K562 (cell line): ENCODE results near the gene RRH. TPM values are rescaled to one million over a fixed set of nuclear protein-coding genes. Genes with fewer than 3 reads are reported as not detected.

ENCODE experiments used
- BMI1 ChIP-seq: fragments of 150-350 bp; IDR thresholded peaks from 2 replicates; pipeline ENCODE4 v1.6.1; 2014; ENCODE audit warnings: low read length
- CREM ChIP-seq: IDR thresholded peaks from 2 replicates; pipeline ENCODE4 v1.6.1; 2014; ENCODE audit warnings: antibody characterized with exemption, low read depth
- ELF4 ChIP-seq: fragments of 450-650 bp; formaldehyde crosslinking; IDR thresholded peaks from 2 replicates; pipeline ENCODE4 v1.4.0; 2022; ENCODE audit warnings: missing genetic modification characterization
- ESRRB ChIP-seq: fragments of 250-450 bp; sonication (Bioruptor Pico); IDR thresholded peaks from 2 replicates; pipeline ENCODE4 v1.5.0; 2020; ENCODE audit warnings: mild to moderate bottlenecking, moderate library complexity, borderline replicate concordance
- FUS ChIP-seq: fragments of 200-400 bp; formaldehyde crosslinking; optimal IDR thresholded peaks from 2 replicates; pipeline ENCODE3; 2017; ENCODE audit warnings: low read depth, low read length
- GTF2F1 ChIP-seq: IDR thresholded peaks from 2 replicates; pipeline ENCODE4 v1.6.1; 2011; ENCODE audit warnings: low read depth, low read length, improper control_type of control experiment
- HMG20B ChIP-seq: fragments of 250-450 bp; sonication (Bioruptor Pico); IDR thresholded peaks from 2 replicates; pipeline ENCODE4 v1.5.0; 2021; ENCODE audit warnings: mild to moderate bottlenecking
- HMGN3 ChIP-seq: IDR thresholded peaks from 2 replicates; pipeline ENCODE4 v1.6.1; 2011; ENCODE audit warnings: borderline replicate concordance, low read depth, mild to moderate bottlenecking, mixed read lengths, low read length; ENCODE audit not compliant: insufficient read length; ENCODE audit errors: extremely low read depth
- HNRNPUL1 ChIP-seq: fragments of 200-400 bp; formaldehyde crosslinking; IDR thresholded peaks from 2 replicates; pipeline ENCODE4 v1.6.1; 2017; ENCODE audit warnings: low read length
- KLF6 ChIP-seq: fragments of 250-450 bp; sonication (Bioruptor Pico); IDR thresholded peaks from 2 replicates; pipeline ENCODE4 v1.4.0; 2020; ENCODE audit warnings: mild to moderate bottlenecking, moderate library complexity, borderline replicate concordance
- LCOR ChIP-seq: sonication (generic); formaldehyde crosslinking; IDR thresholded peaks from 2 replicates; pipeline ENCODE4 v1.8.0; 2022; ENCODE audit warnings: mild to moderate bottlenecking, missing genetic modification reagents
- MED1 ChIP-seq: sonication (generic); formaldehyde crosslinking; IDR thresholded peaks from 2 replicates; pipeline ENCODE4 v1.8.1; 2023; ENCODE audit warnings: missing genetic modification reagents, borderline replicate concordance
- RBM14 ChIP-seq: fragments of 200-400 bp; formaldehyde crosslinking; IDR thresholded peaks from 2 replicates; pipeline ENCODE4 v1.6.1; 2018; ENCODE audit warnings: low read depth, mild to moderate bottlenecking, low read length, moderate library complexity, borderline replicate concordance; ENCODE audit not compliant: insufficient read depth
- RNF2 ChIP-seq: sonication (generic); IDR thresholded peaks from 2 replicates; pipeline ENCODE4 v1.6.1; 2016
- SAFB ChIP-seq: fragments of 200-400 bp; formaldehyde crosslinking; IDR thresholded peaks from 2 replicates; pipeline ENCODE4 v1.6.1; 2017; ENCODE audit warnings: low read depth, low read length, borderline replicate concordance
- SLC30A9 ChIP-seq: fragments of 250-450 bp; sonication (Bioruptor Pico); IDR thresholded peaks from 2 replicates; pipeline ENCODE4 v1.8.0; 2022; ENCODE audit warnings: mild to moderate bottlenecking, moderate library complexity
- SMAD3 ChIP-seq: fragments of 450-650 bp; formaldehyde crosslinking; conservative IDR thresholded peaks from 2 replicates; pipeline ENCODE4 v1.4.0; 2020; ENCODE audit warnings: mild to moderate bottlenecking
- SMARCE1 ChIP-seq: fragments of 450-650 bp; IDR thresholded peaks from 2 replicates; pipeline ENCODE4 v1.7.1; 2016; ENCODE audit warnings: mild to moderate bottlenecking
- STAT5A ChIP-seq: IDR thresholded peaks from 2 replicates; pipeline ENCODE4 v1.6.1; 2012; ENCODE audit warnings: low read length, inconsistent platforms, borderline replicate concordance
- TBP ChIP-seq: optimal IDR thresholded peaks from 2 replicates; pipeline ENCODE3; 2011; ENCODE audit warnings: low read depth, low read length, improper control_type of control experiment
- TOE1 ChIP-seq, 2 experiments: fragments of 450-650 bp in 1 of 2; sonication (generic) in 1 of 2; formaldehyde crosslinking in 1 of 2; IDR thresholded peaks; 2 replicates each; pipeline versions ENCODE4 v1.7.1 to v1.8.0; 2016 to 2022; ENCODE audit warnings: borderline replicate concordance in 2 of 2, mild to moderate bottlenecking in 2 of 2, antibody characterized with exemption in 1 of 2, inconsistent platforms in 1 of 2, low read depth in 1 of 2, missing genetic modification reagents in 1 of 2, moderate library complexity in 1 of 2
- TRIM28 ChIP-seq: fragments of 450-650 bp; IDR thresholded peaks from 2 replicates; pipeline ENCODE4 v1.6.1; 2017
- polyA plus RNA-seq, 8 experiments: library from polyadenylated mRNA; depleted of rRNA in 4 of 8; stranded (reverse) in 5 of 8; unstranded in 3 of 8; fragments of >200 nt; fragmentation: Nextera tagmentation in 2 of 8; fragmentation: Illumina TruSeq in 1 of 8; extraction: Ambion mirVana in 2 of 8; extraction: Trizol in 1 of 8; gene quantifications; 2 replicates each; pipeline versions ENCODE4 v1.2.1 to v1.2.3, GENCODE V29; 2011 to 2014; ENCODE audit warnings: inconsistent platforms in 1 of 8, missing spikeins in 1 of 8
- total RNA-seq, 7 experiments: library from RNA; depleted of rRNA in 6 of 7; stranded (reverse); fragments of >200 nt in 6 of 7; fragmentation: Illumina TruSeq in 2 of 7; extraction: Trizol in 2 of 7; gene quantifications; 2 replicates each; pipeline versions ENCODE4 v1.2.1 to v1.2.3, GENCODE V29; 2011 to 2021; ENCODE audit warnings: low replicate concordance in 1 of 7
- TF ChIP-seq, protein P1 (sequence below): IDR thresholded peaks from 2 replicates; pipeline ENCODE4 v1.6.1; 2011; ENCODE audit warnings: borderline replicate concordance, low read depth, mild to moderate bottlenecking, moderate library complexity, low read length; ENCODE audit not compliant: insufficient read depth, poor library complexity, severe bottlenecking
- TF ChIP-seq, protein P2 (sequence below): sonication (generic); formaldehyde crosslinking; IDR thresholded peaks from 2 replicates; pipeline ENCODE4 v1.8.1; 2023; ENCODE audit warnings: mild to moderate bottlenecking, missing genetic modification reagents, moderate library complexity
- TF ChIP-seq, protein P3 (sequence below): fragments of 250-450 bp; sonication (Bioruptor Pico); IDR thresholded peaks from 2 replicates; pipeline ENCODE4 v1.8.0; 2021; ENCODE audit warnings: moderate library complexity, mild to moderate bottlenecking, inconsistent platforms

Gene RRH
- total and polyA plus RNA-seq, 9 of the 15 experiments (the other 6 are each of a cell fraction or from before 2014, with no cell fraction given) = 0.04 to 0.31 (median 0.12) TPM; not detected in 3

DNA sequence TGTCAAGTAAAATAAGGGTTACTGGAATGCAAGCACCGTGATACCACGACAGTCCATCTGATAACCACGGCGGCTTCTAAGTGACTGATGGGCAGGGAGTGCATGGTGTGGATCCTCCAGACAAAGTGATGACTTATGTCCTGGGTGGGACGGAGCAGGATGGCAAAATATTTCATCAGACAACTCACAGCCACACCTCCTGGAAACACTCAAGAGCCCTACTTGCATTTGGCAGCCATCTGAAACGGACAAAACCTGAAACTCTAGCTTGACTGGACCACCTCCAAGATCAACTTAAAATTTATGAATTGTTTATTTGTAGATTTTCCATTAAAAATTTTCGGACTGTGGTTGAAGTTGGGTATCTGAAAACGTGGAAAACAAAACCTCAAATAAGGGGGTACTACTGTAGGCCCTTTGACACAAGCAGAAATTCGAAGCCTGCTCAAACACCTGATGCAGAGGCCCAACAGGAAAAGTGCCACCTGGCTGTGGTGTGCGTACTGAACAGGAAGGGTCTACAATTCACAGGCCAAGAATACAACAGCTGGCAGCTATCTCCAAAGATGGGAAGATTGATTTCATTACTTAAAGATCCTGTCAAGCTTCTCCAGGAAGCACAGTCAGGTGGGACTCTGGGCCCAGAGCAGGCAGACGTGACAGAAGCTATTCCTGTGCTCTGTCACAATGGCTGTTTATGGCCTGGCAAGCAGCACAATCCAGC, 46.2 kb downstream of the RRH start (continued):
- TF ChIP-seq, protein P1, sequence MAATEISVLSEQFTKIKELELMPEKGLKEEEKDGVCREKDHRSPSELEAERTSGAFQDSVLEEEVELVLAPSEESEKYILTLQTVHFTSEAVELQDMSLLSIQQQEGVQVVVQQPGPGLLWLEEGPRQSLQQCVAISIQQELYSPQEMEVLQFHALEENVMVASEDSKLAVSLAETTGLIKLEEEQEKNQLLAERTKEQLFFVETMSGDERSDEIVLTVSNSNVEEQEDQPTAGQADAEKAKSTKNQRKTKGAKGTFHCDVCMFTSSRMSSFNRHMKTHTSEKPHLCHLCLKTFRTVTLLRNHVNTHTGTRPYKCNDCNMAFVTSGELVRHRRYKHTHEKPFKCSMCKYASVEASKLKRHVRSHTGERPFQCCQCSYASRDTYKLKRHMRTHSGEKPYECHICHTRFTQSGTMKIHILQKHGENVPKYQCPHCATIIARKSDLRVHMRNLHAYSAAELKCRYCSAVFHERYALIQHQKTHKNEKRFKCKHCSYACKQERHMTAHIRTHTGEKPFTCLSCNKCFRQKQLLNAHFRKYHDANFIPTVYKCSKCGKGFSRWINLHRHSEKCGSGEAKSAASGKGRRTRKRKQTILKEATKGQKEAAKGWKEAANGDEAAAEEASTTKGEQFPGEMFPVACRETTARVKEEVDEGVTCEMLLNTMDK = no peak
- TF ChIP-seq KLF6 (CRISPR knock-in tag) = peak; percentile 47; the same call in 1 of the 2 replicates
- TF ChIP-seq SMARCE1 = no peak
- TF ChIP-seq LCOR = no peak
- TF ChIP-seq BMI1 = no peak
- TF ChIP-seq TBP = no peak
- no peak for TF ChIP-seq TOE1 (IDR thresholded peaks at IDR 0.05; ENCODE audit: borderline replicate concordance)
- TF ChIP-seq TOE1 (CRISPR knock-in tag; IDR thresholded peaks at IDR 0.05; ENCODE audit: borderline replicate concordance, low read depth) = no peak
- no peak for TF ChIP-seq STAT5A
- 0 out of 2 replicates have a peak, but pooled peaks have one; percentile 42 for TF ChIP-seq SMAD3 (CRISPR knock-in tag)
- no peak for TF ChIP-seq ESRRB
- no peak for TF ChIP-seq HMG20B (CRISPR knock-in tag)
- TF ChIP-seq TRIM28 = no peak
- no peak for TF ChIP-seq MED1 (CRISPR knock-in tag)
- no peak for TF ChIP-seq SLC30A9 (CRISPR knock-in tag)
- no peak for TF ChIP-seq HMGN3
- no peak for TF ChIP-seq FUS
- no peak for TF ChIP-seq ELF4 (CRISPR knock-in tag)
- TF ChIP-seq SAFB = no peak
- TF ChIP-seq GTF2F1 = no peak
- TF ChIP-seq RBM14 = no peak
- TF ChIP-seq HNRNPUL1 = no peak
- peak; percentile 32; the same call in 1 of the 2 replicates for TF ChIP-seq RNF2
- TF ChIP-seq, protein P2, sequence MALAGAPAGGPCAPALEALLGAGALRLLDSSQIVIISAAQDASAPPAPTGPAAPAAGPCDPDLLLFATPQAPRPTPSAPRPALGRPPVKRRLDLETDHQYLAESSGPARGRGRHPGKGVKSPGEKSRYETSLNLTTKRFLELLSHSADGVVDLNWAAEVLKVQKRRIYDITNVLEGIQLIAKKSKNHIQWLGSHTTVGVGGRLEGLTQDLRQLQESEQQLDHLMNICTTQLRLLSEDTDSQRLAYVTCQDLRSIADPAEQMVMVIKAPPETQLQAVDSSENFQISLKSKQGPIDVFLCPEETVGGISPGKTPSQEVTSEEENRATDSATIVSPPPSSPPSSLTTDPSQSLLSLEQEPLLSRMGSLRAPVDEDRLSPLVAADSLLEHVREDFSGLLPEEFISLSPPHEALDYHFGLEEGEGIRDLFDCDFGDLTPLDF = no peak
- no peak for TF ChIP-seq CREM
- TF ChIP-seq, protein P3, sequence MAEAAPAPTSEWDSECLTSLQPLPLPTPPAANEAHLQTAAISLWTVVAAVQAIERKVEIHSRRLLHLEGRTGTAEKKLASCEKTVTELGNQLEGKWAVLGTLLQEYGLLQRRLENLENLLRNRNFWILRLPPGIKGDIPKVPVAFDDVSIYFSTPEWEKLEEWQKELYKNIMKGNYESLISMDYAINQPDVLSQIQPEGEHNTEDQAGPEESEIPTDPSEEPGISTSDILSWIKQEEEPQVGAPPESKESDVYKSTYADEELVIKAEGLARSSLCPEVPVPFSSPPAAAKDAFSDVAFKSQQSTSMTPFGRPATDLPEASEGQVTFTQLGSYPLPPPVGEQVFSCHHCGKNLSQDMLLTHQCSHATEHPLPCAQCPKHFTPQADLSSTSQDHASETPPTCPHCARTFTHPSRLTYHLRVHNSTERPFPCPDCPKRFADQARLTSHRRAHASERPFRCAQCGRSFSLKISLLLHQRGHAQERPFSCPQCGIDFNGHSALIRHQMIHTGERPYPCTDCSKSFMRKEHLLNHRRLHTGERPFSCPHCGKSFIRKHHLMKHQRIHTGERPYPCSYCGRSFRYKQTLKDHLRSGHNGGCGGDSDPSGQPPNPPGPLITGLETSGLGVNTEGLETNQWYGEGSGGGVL (CRISPR knock-in tag) = no peak
